Ovary (tissue), 3 donors: ENCODE measurements around the gene MAP4K4.

Experiments used
- EP300 ChIP-seq: sonication (generic); formaldehyde crosslinking; IDR thresholded peaks from one replicate; pipeline ENCODE4 v1.6.1; 2017; ENCODE audit warnings: antibody characterized with exemption
- POLR2A ChIP-seq: fragments of 450-650 bp; IDR thresholded peaks from one replicate; pipeline ENCODE4 v1.6.1; 2017; ENCODE audit warnings: antibody characterized with exemption, mild to moderate bottlenecking, moderate library complexity
- TF ChIP-seq, protein P1 (sequence below), 3 donors: fragments of 450-650 bp in 2 of 3; fragments of 200-600 bp in 1 of 3; IDR thresholded peaks; one replicate each; pipeline versions ENCODE4 v1.5.1 to v1.8.0; 2016 to 2022; ENCODE audit warnings: antibody characterized with exemption in 3 of 3, mild to moderate bottlenecking in 1 of 3
- donor health status: DM: no; HTN: no; CAD: no.

DNA sequence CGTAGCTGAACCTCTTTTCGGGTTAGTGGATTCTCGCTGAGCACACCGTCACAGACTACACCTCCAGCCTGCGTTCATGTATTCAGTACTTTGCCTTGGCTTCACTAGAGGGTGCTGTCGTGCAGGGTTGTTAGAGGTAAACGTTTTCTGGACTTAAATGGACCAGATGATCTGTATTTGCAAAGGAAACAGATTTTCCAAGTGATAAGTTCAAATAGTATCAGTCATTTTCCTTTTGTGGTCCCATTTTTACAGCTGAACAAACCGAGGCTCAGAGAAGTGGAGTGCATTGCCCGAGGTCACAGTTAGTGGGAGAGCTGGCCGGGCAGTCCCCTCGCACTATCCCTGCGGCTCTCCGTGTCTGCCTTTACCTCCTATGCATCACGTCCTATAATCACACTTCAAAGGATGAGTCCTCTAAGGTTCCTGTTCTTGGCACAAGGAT is 125.9 kb downstream of the MAP4K4 start:
- TF ChIP-seq POLR2A (no peak), EP300 (no peak)
- TF ChIP-seq, protein P1, sequence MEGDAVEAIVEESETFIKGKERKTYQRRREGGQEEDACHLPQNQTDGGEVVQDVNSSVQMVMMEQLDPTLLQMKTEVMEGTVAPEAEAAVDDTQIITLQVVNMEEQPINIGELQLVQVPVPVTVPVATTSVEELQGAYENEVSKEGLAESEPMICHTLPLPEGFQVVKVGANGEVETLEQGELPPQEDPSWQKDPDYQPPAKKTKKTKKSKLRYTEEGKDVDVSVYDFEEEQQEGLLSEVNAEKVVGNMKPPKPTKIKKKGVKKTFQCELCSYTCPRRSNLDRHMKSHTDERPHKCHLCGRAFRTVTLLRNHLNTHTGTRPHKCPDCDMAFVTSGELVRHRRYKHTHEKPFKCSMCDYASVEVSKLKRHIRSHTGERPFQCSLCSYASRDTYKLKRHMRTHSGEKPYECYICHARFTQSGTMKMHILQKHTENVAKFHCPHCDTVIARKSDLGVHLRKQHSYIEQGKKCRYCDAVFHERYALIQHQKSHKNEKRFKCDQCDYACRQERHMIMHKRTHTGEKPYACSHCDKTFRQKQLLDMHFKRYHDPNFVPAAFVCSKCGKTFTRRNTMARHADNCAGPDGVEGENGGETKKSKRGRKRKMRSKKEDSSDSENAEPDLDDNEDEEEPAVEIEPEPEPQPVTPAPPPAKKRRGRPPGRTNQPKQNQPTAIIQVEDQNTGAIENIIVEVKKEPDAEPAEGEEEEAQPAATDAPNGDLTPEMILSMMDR (IDR thresholded peaks at IDR 0.05), result peak in 1 of 3 donors; percentile 23
